ENCODE results near the gene PLD6.

- TF ChIP-seq CTCF (IDR thresholded peaks at IDR 0.05) (no peak), POLR2AphosphoS5 (IDR thresholded peaks at IDR 0.05) (no peak), POLR2A (IDR thresholded peaks at IDR 0.05) (no peak), EP300 (IDR thresholded peaks at IDR 0.05) (no peak)
Observed at GRCh38 chr17:17207998-17208397, 1.9 kb upstream of the PLD6 start.
